ENCODE measurements around the gene ASAP2. TPM values are rescaled to one million over a fixed set of nuclear protein-coding genes. Genes with fewer than 3 reads are reported as not detected.

ASAP2 gene
- total RNA-seq, 1 experiment from 2014 or later = 12.6 TPM

DNA sequence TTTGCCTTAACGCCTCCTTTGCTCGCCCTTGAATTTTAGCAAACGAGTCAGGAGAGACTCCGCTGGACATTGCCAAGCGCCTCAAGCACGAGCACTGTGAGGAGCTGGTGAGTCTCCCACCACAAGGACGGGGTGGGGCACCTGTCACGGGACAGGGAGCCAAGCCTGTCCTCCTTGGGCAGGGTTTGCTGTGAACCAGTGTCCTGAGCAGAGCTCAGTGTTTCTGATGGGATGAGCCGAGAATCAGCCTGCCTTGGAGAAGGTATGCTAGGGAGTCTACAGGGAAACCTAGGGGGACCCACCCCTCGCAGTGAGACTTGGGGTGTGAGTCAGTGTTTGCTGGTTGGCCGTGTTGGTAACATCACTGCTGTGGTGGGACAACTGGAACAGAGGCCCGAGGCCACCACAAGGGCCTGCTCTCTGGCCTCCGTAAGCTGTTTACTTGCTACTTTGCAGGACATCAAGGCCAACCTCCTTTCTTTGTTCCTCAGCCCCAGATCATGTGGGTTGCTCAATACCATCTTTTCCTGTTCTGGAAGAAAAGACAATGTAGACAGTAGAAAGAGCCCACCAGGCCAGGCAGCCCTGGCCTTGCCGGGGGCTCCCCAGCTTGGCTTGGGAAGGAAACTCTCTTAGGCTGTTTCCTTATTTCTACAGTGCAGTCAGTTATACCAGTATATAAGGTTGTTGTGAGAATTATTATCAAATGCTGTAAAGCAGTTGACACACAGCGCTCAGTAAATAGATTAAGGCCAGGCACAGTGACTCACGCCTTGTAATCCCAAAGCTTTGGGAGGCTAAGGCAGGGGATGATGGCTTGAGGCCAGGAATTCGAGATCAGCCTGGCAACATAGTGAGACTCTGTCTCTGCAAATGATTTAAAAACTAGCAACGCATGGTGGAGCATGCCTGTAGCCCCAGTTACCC, 174.4 kb downstream of the ASAP2 start:
- Histone ChIP-seq H3K14ac (ENCODE audit: insufficient read depth, low read length) (no peak overlapping the region), H3K27me3 (ENCODE audit: insufficient read depth, low read length) (no peaks in the 10 kb centered on the region), H2BK20ac (ENCODE audit: low read depth, low read length, poor library complexity, severe bottlenecking) (no peak overlapping the region), H2AFZ (ENCODE audit: low read length) (no peak overlapping the region), H2BK120ac (ENCODE audit: low read depth, low read length, poor library complexity, severe bottlenecking) (no peak overlapping the region), H3K4me2 (ENCODE audit: insufficient read depth, insufficient read length, low read length) (no peak overlapping the region), H4K20me1 (ENCODE audit: control insufficient read depth, insufficient read depth, insufficient read length) (no peaks in the 10 kb centered on the region), H3K23me2 (ENCODE audit: insufficient read length, low read depth, low read length, poor library complexity, severe bottlenecking) (no peaks in the 10 kb centered on the region), H3T11ph (ENCODE audit: low read length) (no peak overlapping the region), H3K27ac (ENCODE audit: insufficient read length, low read depth, low read length) (no peak overlapping the region), H3K79me2 (ENCODE audit: insufficient read depth, low read length) (no peaks in the 10 kb centered on the region), H4K8ac (replicated peaks; ENCODE audit: insufficient read length, low read depth, low read length) (no peak overlapping the region), H2BK15ac (ENCODE audit: low read depth, low read length) (no peak overlapping the region), H3K4ac (ENCODE audit: low read depth, low read length) (no peak overlapping the region), H3K23ac (ENCODE audit: insufficient read length, low read depth, low read length) (no peak overlapping the region), H4K91ac (ENCODE audit: insufficient read length, low read depth, low read length) (no peak overlapping the region), H3K56ac (ENCODE audit: insufficient read length, low read depth, low read length) (no peak overlapping the region), H3K79me1 (ENCODE audit: insufficient read depth, low read depth, low read length, poor library complexity, severe bottlenecking) (no peaks in the 10 kb centered on the region), H3K9ac (ENCODE audit: extremely low read depth, insufficient read length, low read length) (no peak overlapping the region), H2BK5ac (ENCODE audit: insufficient read length, low read length) (no peak overlapping the region), H2AK5ac (ENCODE audit: insufficient read length, low read length) (no peak overlapping the region), H3K18ac (ENCODE audit: insufficient read length, low read depth, low read length) (no peak overlapping the region), H3K4me1 (ENCODE audit: insufficient read depth, low read length) (peaks cover 6% of the 10 kb centered on the region; the same call in 1 of the 2 replicates), H4K5ac (ENCODE audit: insufficient read length, low read depth, low read length) (no peak overlapping the region), H3K9me3 (ENCODE audit: control insufficient read depth, low read depth, low read length) (no peaks in the 10 kb centered on the region), H2BK12ac (ENCODE audit: insufficient read length, low read depth, low read length) (no peak overlapping the region)
- H3K4me1 Mint-ChIP-seq = peaks cover 7 to 12% of the 10 kb centered on the region in 2 experiments; a peak in 2 of 4 replicates
- H3K27ac Mint-ChIP-seq = peak overlapping the region in 1 of 3 experiments; percentile 67; a peak in 2 of 7 replicates
- no CpG with 5 or more reads among the region's 18 CpGs for WGBS (ENCODE audit: extremely low coverage, insufficient read length, low lambda C conversion rate)
- TF ChIP-seq, protein P1, sequence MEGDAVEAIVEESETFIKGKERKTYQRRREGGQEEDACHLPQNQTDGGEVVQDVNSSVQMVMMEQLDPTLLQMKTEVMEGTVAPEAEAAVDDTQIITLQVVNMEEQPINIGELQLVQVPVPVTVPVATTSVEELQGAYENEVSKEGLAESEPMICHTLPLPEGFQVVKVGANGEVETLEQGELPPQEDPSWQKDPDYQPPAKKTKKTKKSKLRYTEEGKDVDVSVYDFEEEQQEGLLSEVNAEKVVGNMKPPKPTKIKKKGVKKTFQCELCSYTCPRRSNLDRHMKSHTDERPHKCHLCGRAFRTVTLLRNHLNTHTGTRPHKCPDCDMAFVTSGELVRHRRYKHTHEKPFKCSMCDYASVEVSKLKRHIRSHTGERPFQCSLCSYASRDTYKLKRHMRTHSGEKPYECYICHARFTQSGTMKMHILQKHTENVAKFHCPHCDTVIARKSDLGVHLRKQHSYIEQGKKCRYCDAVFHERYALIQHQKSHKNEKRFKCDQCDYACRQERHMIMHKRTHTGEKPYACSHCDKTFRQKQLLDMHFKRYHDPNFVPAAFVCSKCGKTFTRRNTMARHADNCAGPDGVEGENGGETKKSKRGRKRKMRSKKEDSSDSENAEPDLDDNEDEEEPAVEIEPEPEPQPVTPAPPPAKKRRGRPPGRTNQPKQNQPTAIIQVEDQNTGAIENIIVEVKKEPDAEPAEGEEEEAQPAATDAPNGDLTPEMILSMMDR (conservative IDR thresholded peaks at IDR 0.05) = no peak
- no peak overlapping the region for H3K4me3 Mint-ChIP-seq
- no peak for DNase-seq
- peaks cover 15 to 45% (median 26%) of the 10 kb centered on the region in 3 experiments for H3K36me3 Mint-ChIP-seq (ENCODE audit: insufficient read depth in 1 of 3, low read depth in 3 of 3)
- no peaks in the 10 kb centered on the region for H3K27me3 Mint-ChIP-seq (ENCODE audit: low read depth)
- no peaks in the 10 kb centered on the region for H3K9me3 Mint-ChIP-seq

Measured in H9 (cell line).